HG02642 (cell line): Measurements from ENCODE around the gene FAM25G.

Experiments used
- ATAC-seq: cut with Tn5 transposase; IDR thresholded peaks from one replicate; pipeline ENCODE4 v1.9.1; 2021; ENCODE audit warnings: mild to moderate bottlenecking; ENCODE audit not compliant: unreplicated experiment, poor library complexity

Gene FAM25G

GRCh38 chr10:47449979-47450378 lies 41.5 kb downstream of the FAM25G start:
- ATAC-seq = no peak

- no peak for ATAC-seq
These were observed 42.2 kb downstream of the FAM25G start for GRCh38 chr10:47449102-47449978.

DNA sequence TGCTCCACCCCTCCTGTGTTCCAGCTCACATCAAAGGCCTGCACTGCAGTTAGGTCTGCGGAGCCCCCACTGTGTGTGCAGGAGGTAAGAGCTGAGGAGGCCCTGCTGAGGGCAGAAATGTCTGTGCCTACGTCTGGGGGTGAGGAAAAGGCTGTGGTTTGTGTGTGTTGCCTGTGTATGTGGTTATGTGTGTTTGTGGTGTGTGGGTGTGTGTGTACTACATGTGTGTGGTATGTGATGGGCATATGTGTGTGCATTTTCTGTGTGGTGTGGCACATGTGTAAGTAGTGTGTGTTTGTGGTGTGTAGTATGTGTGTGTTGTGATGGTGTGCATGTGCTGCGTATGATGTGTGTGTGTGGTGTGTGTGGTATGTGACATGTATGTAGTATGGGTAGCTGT lies 43.8 kb downstream of the FAM25G start:
- ATAC-seq = no peak

GRCh38 chr10:47447209-47447608 lies 44.3 kb downstream of the FAM25G start:
- no peak for ATAC-seq

GRCh38 chr10:47445720-47446119 lies 45.8 kb downstream of the FAM25G start:
- ATAC-seq = no peak

DNA sequence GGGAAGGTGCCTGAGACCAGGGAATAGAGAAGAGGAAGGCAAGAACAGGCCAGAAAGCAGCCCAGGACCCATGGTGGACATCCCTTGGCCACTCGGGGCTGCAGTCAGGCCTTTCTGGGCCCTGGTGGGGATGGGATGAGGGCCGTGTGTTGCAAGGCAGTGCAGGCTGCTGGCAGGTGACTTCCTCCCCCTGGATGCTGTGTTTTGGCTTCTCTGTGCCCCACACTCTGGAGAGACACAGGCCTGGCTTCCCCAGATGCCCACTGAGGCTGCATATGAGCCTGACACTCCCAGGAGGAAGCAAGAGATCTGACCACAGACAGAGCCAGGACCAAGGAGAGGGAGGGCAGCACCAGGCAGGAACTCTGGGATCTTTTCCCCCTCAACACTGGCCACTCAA lies 47.5 kb downstream of the FAM25G start:
- ATAC-seq = no peak

DNA sequence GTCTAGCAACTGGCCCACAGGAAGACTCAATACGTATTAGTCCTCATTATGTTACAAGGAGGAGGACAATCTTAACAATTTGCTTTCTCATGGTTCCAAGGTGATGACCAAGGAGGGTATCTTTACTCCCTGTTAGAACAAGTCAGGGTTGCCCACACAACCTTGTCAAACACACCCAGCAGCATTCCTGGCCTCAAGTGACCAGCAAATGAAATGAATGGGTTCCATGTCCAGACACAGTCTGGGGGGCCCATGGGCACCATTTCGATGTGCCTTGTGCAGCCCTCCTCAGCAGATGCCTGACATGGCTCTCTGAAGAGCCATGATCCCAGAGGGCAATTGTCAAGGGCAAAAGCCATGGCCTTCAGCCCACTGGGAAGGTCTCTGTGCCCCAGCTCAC lies 48.4 kb downstream of the FAM25G start:
- no peak for ATAC-seq

DNA sequence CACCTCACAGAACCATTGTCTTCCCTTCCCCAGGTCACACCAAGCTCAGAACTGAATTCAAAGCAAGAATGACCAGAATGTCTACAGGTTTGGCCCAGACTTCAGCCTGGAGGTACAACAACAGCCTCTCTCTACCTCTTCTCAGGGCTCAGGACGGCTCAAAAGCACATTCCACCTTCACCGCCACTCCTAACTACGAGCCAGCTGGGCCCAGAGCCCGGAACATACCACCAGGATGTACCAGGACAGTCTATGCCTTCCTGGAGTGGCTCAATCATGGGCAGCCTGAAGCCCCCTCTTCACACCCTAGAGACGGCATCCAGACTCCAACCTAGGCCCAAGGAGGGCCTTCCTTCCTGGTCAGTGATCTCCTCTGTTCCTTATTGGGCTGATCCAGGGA lies 49.1 kb downstream of the FAM25G start:
- ATAC-seq = no peak

- no peak for ATAC-seq
These were observed 49.6 kb downstream of the FAM25G start for GRCh38 chr10:47441938-47442337.

DNA sequence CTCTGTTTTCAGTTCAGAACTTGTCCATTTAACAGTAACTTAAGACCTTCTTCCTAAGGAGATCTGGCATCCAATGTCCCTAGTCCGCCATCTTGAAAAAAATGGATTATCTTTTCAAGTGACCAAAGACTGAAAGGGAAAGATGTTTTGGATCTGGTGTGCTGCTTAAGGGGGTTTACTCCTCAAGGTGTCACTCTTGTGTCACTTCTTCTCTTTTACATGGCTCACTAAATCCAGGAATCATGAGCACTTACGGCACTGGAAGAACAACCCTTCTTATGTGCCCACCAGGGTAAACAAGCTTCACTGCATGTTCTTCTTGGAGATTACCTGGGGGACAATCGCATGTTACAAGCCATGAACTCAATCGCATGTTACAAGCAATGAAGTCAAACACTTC lies 51.3 kb downstream of the FAM25G start:
- ATAC-seq = no peak

- ATAC-seq = no peak
These were observed 52.5 kb downstream of the FAM25G start for GRCh38 chr10:47438857-47439474.
